ENCODE data around the gene ENSA.

The ENSA gene

DNA sequence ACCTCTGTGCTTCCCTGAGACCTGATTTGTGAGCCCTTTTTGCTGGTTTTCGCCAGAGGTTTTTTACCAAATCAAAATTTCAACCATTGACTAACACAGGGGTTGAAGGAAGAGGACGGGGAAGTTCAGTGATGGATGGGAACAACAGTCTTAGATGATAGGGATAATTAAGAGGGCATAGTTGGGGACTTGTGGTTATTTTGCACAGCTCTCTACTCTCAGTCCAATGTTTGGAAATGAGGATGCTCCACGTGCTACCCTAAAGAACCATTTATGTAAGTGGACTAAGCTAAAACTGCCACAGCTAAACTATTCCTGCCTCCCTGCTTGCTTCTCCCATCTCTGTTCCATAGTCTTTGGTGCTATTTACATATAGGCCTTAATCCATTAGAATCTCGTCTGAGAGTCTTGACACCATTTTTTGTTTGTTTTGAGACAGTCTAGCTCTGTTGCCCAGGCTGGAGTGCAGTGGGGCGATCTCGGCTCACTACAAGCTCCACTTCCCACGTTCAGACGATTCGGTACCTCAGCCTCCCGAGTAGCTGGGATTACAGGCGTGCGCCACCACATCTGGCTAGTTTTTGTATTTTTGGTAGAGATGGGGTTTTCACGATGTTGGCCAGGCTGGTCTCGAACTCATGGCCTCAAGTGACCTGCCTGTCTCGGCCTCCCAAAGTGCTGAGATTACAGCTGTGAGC, 49.3 kb downstream of the ENSA start:
- DNase-seq (ENCODE audit: low read depth): no peak
- peak overlapping the region; percentile 48 for H3K4me3 ChIP-seq (ENCODE audit: low read length)
- TF ChIP-seq, protein P1, sequence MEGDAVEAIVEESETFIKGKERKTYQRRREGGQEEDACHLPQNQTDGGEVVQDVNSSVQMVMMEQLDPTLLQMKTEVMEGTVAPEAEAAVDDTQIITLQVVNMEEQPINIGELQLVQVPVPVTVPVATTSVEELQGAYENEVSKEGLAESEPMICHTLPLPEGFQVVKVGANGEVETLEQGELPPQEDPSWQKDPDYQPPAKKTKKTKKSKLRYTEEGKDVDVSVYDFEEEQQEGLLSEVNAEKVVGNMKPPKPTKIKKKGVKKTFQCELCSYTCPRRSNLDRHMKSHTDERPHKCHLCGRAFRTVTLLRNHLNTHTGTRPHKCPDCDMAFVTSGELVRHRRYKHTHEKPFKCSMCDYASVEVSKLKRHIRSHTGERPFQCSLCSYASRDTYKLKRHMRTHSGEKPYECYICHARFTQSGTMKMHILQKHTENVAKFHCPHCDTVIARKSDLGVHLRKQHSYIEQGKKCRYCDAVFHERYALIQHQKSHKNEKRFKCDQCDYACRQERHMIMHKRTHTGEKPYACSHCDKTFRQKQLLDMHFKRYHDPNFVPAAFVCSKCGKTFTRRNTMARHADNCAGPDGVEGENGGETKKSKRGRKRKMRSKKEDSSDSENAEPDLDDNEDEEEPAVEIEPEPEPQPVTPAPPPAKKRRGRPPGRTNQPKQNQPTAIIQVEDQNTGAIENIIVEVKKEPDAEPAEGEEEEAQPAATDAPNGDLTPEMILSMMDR (conservative IDR thresholded peaks at IDR 0.05; ENCODE audit: low read depth, low read length): no peak

DNA sequence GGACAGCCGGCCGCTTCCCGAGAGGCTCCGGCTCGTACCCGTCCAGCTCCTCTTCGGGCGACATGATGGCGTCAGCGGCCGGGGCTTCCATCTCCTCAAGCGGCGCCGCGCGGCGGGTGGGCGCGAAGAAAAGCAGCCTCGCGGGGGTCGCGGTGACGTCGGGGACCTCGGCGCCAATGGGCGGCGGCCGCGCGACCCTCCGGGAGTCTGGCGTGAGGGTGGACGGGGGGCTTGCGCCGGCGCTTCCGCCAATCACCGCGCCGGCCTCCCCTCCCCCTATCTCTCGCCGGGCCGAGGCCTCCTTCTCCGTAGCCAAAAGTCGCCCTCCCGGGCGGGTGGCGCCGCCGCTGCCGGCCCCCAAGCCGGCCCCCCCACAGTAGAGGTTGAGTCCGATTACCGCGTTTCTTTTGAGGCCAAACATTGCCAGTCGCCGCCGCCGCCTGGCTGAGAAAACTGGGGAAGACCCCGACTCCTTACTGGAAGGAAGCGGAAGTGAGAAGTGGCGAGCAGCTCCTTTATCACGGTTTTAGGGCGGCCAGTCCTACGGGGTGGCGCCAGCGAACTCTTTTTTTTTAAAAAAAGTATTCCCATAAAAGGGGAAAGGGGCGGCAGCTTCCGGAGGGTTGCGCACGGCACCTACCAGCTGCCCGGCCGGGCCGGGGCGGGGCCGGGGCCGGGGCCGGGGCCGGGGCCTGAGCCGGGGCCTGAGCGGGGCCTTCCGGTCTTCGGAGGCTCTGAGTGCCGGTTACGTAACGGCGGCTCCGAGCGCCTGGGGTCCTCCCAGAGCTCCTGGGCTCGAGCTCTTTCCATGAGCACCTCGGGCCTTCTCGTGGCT, 50.1 kb downstream of the ENSA start, which contains the start of gene MCL1:
TSS of gene MCL1 (minus strand) at position 501 of the 835 bp plus-strand sequence. CDS start at position 421, 80 bp downstream.
- TF ChIP-seq, protein P1 (conservative IDR thresholded peaks at IDR 0.05; ENCODE audit: low read depth, low read length): no peak
- peak within 1 kb of the TSS; percentile 92 for H3K4me3 ChIP-seq (ENCODE audit: low read length)
- peak; percentile 82 for DNase-seq (ENCODE audit: low read depth)

DNA sequence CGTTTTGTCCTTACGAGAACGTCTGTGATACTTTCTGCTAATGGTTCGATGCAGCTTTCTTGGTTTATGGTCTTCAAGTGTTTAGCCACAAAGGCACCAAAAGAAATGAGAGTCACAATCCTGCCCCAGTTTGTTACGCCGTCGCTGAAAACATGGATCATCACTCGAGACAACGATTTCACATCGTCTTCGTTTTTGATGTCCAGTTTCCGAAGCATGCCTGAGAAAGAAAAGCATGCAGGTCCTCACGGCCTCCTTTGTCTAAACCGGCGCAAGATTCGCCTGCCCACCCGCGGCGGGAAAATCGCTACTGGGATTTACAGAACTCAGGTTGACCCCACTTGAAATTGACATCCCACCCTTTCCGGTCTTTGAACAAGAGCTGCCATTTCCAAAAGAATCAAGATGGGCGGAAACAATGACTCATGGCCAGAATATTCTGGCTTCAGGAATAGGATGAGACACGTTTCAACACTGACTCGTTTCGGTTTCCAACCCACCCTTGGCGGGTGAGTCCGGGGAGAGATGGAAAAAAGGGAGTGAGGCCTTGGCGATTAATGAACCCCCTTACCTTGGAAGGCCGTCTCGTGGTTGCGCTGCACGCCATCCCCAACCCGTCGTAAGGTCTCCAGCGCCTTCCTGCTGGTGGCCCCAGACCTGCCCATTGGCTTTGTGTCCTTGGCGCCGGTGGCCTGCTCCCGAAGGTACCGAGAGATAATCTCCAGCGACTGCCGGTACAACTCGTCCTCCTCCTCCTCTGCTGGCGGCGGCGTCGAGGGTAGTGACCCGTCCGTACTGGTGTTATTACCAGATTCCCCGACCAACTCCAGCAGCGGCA, 50.9 kb downstream of the ENSA start:
- peak overlapping the region; percentile 92 for H3K4me3 ChIP-seq (ENCODE audit: low read length)
- no peak for DNase-seq (ENCODE audit: low read depth)
- TF ChIP-seq, protein P1 (conservative IDR thresholded peaks at IDR 0.05; ENCODE audit: low read depth, low read length): no peak

DNA sequence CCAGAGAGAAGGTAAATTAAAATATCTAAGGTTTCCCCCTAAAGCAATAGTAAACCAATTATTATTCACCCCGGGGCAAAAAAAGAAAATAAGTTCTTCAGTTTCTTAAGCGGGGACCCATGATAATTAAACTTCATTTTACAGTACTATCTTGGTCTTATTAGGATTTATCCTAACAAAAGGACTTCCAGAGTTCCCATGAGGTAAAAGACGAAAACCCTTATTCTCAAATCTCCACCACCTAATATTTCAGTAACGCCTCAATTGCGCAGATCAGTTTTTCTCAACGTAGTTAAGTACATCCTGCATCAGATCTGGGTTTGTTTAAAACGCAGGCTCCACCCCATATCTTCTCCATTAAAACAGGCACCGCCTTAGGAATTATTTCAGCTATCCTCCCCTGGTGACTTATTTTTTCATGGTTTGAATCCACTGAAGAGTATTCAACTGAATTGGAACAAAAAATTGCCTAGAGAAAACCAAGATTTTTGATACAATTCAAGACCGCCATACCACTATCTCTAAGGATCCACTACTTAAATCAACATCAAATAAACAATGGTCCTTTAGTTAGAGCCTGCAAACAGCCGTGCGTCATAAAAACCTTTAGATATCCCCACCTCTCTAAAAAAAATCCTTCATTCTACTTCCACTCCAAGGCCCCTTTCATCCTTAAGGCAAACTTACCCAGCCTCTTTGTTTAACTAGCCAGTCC, 51.7 kb downstream of the ENSA start:
- H3K4me3 ChIP-seq (ENCODE audit: low read length): peak overlapping the region; percentile 92
- DNase-seq (ENCODE audit: low read depth): no peak
- TF ChIP-seq, protein P1 (conservative IDR thresholded peaks at IDR 0.05; ENCODE audit: low read depth, low read length): no peak

DNA sequence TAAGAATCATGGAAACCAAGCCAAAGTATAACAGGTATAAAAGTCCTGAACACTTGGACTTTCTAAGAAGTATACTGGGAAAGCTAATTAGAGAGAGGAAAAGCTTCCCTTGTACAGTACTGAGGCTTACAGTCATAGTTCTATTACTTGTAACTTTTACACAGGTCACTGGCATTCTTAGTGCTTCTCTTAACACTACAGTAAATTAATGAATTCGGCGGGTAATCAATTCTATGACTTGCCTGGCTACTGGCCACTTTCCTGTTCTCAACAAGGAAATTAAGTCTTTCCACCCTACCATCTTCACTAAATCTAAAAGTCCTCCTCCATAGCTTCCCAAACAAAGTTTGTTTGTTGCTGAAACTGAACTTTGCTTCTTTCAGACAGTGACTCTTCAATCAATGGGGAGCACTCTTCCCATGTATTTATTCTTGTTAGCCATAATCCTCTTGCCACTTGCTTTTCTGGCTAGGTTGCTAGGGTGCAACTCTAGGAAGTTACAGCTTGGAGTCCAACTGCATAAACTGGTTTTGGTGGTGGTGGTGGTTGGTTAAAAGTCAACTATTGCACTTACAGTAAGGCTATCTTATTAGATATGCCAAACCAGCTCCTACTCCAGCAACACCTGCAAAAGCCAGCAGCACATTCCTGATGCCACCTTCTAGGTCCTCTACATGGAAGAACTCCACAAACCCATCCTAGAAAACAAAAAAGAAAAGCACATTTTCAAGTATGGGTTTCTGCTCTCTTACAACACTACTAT, 52.4 kb downstream of the ENSA start:
- TF ChIP-seq, protein P1 (conservative IDR thresholded peaks at IDR 0.05; ENCODE audit: low read depth, low read length): no peak
- H3K4me3 ChIP-seq (ENCODE audit: low read length): peak overlapping the region; percentile 92
- DNase-seq (ENCODE audit: low read depth): no peak

DNA sequence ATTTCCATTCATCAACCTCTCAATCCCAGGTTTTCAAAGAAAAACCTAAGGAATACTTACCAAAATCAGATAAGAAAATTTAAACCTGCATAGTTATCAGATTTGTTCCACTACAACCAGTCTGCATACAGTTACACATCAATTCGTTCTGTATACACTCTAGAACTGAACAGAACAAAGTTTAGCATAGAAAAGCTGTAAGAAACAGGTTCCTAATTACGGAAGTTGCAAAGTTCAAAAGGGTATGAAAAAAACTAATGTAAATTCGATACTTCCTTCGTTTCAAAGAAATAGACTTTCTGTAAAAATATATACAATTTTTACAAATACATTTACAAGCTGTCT, 53.1 kb downstream of the ENSA start:
- no peak for DNase-seq (ENCODE audit: low read depth)
- TF ChIP-seq, protein P1 (conservative IDR thresholded peaks at IDR 0.05; ENCODE audit: low read depth, low read length): no peak
- peak overlapping the region; percentile 92 for H3K4me3 ChIP-seq (ENCODE audit: low read length)
